Amniotic stem cell (primary cell): ENCODE measurements around the gene RASD2.

Source experiments
- DNase-seq: peaks from one replicate; lab custom pipeline; 2025; lab: John Stamatoyannopoulos, UW

Gene RASD2

DNA sequence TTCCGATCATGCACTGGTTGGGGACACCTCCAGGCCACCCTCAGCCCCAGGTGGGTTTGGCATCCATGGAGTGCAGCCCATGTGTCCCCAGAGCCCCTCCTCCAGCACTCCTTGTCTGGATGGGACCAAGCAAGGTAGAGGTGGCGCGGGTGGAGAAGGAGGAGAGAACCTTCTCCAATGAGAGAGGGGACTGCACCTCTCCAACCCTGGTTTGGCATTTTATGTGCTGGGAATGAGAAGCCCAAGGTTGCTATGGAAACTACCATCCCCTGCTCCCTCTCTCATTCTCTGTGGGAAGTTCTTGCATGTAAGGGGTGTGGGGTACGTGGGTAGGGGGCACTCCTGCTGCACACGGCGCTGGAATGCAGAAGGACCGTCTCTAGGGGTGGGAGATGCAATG lies 21.8 kb upstream of the RASD2 start:
- DNase-seq, result no peak

GRCh38 chr22:35519306-35520000 lies 21.2 kb upstream of the RASD2 start:
- no peak for DNase-seq

DNA sequence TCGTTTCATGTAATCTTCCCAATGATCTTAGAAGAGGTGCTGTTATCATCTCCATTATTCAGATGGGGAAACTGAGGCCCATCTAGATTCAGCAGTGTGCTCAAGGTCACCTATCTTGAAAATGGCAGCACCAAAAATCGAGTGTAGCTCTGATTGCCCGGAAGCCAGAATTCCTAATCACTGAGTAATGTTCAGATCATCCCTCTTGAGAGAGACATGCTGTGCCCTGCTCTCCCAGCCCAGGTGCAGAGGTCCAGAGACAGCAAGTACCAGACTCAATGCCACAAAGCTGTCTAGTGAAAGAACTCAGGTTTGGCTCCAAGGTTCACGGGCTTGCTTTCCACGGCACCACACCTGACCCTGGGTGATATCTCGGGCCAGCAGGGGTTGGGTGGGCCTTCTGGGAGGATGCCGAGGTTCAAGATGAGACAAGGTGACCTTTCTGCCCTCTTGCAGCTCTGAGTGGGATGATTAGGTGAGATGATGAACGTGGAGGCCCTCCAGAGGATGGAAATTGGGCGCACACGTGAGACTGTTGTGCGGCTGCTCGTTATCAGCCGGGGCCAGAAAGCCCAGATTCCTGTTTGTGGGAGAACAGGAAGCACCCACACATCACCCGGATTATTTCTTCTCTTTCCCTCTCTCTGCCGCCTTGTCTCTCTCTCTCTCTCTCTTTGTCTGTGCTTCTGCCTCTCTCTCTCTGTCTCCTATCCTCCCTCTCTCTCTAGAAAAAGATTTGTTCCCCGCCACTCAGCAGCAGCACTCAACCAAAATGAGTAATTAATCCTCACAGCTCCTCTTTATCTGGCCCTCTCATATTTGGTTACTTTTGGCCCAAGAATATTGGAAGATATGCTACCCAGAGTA lies 19.0 kb upstream of the RASD2 start:
- no peak for DNase-seq

DNA sequence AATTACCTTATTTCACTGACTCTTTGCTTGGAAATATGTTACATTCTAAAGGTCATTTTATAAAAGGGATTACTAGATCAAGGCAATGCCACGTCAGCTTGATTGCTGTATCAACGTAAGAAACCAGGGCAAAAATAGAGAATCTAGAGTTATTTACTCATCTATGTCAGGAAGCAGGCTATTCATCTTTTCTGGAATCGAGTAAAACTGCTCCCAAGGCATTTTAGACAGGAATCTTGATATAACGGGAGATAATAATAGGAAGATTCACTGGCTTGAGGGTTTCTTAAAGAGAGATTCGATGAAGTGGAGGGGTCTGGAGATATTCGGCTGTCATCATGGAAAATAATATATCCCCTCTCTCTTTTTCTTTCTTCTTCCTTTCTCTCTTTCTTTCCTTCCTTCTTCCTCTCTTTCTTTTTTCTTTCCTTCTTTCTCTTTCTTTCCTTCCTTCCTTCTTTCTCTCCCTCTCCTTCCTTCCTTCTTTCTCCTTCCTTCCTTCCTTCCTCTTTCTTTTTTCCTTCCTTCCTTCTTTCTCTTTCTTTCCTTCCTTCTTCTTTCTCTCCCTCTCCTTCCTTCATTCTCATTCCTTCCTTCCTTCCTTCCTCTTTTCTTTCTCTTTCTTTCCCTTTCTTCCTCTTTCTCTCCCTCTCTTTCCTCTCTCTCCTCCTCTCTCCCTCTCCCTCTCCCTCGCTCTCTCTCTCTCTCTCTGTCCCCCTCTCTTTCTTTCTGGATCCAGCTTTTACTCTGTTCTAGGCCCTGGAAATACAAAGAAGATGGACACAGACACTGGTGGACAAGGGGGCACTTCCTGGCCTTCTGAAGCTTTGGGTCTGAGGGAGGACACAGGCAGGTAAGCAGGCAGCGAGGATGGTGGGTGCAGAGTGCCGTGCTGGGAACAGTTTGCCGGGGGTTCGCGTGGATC lies 18.1 kb upstream of the RASD2 start:
- no peak for DNase-seq

GRCh38 chr22:35523167-35523947 lies 17.3 kb upstream of the RASD2 start:
- no peak for DNase-seq

- DNase-seq, result no peak
Observed at GRCh38 chr22:35524966-35525686, 15.5 kb upstream of the RASD2 start.

GRCh38 chr22:35525687-35526332 lies 14.8 kb upstream of the RASD2 start:
- no peak for DNase-seq

DNA sequence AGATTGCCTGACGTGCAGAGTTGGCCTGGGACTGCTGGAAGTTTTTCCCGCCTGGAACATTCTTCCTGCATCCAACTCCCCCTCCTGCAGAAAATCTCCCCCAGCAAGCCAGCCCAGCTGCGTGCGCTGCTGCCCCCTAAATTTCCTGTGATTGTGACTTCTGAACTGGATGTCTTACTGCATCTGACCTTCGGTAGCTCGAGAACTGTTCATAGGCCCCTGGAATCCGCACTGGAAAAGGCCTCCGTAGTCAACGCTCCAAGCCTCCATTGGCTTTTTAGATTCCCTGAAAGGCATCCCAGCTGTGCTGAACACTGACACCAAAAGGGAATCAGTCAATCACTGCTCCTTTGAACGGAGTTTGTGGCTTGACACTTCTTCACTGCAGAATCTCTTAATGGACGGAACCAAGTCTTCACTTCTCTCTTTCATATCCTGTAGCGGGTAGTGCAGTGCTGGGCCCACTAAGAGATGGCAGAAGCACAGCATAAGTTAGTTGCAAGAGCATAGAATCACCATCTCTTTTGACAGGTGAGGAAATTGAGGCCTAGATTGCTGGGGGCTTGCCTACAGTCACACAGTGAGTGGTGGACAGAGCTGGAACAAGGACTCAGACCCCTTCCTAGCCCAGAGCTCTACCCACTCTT lies 14.2 kb upstream of the RASD2 start:
- no peak for DNase-seq

DNA sequence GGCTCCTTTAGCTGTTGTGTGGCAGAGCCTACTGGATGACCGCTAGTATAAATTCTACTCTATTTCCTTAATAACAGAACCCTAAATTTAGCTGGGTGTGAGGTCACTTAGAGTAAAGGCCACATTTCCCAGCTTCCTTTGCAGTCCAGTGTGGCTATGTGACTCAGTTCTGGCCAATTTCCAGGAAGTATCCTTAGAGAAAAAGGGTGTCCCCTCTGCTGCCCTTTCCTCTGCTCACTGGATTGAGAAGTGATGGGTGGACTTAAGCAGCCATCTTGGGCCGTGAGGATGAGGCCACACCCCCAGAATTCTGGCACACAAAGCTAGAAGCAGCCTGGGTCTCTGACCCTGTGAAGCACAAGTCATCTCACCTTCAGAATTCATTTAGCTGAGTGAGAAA lies 11.7 kb upstream of the RASD2 start:
- no peak for DNase-seq

- DNase-seq, result no peak
Observed at GRCh38 chr22:35530700-35531099, 9.9 kb upstream of the RASD2 start.

- no peak for DNase-seq
Observed at GRCh38 chr22:35531202-35531601, 9.4 kb upstream of the RASD2 start.

DNA sequence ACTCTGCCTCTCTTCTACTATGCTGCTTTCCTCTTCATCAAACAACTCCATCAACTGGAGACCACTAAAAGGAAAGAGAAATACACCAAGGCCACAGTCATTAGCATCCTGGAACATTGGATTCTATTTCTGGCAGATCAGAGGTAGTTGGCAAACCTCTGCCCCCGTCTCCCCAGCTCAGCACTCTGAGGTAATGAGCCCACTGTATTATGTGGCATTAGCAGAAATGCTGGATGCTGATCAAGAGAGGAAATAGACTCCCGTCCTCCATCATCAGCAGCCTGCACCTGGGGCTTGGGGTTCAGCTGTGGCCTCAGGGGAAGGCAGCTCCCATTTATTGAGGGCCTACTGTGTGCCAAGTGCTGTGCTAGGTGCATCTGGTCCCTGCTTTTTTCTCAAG lies 9.0 kb upstream of the RASD2 start:
- no peak for DNase-seq

- DNase-seq, result no peak
Observed at GRCh38 chr22:35533365-35534029, 7.1 kb upstream of the RASD2 start.

GRCh38 chr22:35534091-35534490 lies 6.5 kb upstream of the RASD2 start:
- no peak for DNase-seq

GRCh38 chr22:35537232-35537631 lies 3.4 kb upstream of the RASD2 start:
- DNase-seq, result no peak

GRCh38 chr22:35538801-35539321 lies 1.8 kb upstream of the RASD2 start:
- DNase-seq, result no peak

GRCh38 chr22:35539487-35539886 lies 1.1 kb upstream of the RASD2 start:
- DNase-seq, result no peak

DNA sequence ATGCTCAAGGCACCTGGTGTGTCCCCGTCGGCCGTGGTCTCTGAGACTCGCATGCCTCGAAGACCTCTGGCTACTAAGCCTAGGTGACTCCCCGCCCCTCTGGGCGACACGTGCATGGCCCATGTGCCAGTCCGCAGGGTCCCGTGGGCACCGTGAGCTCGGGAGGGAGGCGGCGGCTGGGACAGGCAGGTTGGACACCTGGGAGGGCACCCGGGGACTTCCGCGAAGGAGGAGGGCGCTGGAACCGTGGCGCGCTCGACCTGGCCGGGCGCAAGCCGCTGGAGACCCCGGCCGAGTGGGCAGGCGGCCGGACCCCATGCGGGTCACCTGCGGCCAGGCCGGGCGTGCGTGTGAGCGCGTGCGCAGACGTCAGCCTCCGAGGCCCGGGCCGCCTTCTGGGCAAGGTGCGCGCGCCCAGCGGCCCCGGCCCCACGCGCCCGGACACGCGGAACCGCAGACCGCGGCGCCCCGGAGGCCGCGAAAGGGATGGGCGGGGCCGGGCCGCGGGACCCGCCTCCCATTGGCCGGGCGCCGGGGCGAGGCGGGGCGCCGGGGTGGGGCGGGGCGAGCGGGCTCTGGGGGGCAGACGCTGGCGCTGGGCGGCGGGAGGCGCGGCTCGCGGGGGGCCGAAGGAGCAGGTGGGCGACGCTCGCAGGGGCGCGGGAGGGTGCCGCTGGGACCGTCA lies 579 bp upstream of the RASD2 start:
- no peak for DNase-seq
